GM21381 (cell line): ENCODE results near the gene ASCC1.

Experiments
- ATAC-seq: cut with Tn5 transposase; IDR thresholded peaks from one replicate; pipeline ENCODE4 v1.9.1; 2021; ENCODE audit warnings: mild to moderate bottlenecking, moderate library complexity; ENCODE audit not compliant: unreplicated experiment

ASCC1 gene

GRCh38 chr10:72069751-72070526 lies 146.1 kb downstream of the ASCC1 start:
- ATAC-seq = no peak

GRCh38 chr10:72068901-72069446 lies 147.1 kb downstream of the ASCC1 start:
- ATAC-seq = no peak

- no peak for ATAC-seq
These were observed 147.8 kb downstream of the ASCC1 start for GRCh38 chr10:72068126-72068765.

- ATAC-seq = no peak
These were observed 148.5 kb downstream of the ASCC1 start for GRCh38 chr10:72067463-72068125.

GRCh38 chr10:72066318-72067284 lies 149.5 kb downstream of the ASCC1 start:
- no peak for ATAC-seq

GRCh38 chr10:72065439-72066025 lies 150.5 kb downstream of the ASCC1 start:
- ATAC-seq = no peak

DNA sequence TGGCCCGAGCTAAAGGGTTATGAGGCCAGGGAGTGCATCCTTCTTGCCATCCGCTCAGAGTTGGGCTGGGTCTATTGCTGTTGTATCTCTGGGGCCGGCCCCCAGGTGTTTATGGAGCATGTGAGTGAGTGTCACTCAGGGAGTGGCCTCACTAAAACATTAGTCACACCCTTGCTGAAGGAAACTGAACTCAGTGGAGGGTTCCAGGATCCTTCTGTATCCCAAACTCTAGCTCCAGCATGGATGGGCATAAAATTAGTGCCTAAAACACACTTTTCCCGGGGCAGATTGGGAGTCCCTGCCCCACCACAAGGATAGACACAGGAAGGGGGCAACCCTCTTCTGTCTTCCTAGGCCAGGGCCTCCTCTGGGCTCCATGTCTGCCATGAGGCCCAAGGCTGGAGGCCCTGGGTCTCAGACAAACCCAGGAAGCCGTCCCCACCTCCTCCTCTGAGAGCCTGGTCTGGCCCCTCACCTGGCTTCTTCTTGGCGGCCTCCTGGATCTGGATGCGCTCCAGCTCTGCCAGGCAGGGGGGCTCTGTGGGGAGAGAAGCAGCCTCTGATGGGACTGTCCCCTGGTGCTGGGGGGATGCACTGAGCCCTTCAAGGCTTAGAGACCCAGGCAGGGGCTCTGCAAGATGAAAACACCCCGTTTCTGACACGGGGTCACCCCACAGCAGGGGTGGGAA lies 152.2 kb downstream of the ASCC1 start:
- ATAC-seq = no peak

DNA sequence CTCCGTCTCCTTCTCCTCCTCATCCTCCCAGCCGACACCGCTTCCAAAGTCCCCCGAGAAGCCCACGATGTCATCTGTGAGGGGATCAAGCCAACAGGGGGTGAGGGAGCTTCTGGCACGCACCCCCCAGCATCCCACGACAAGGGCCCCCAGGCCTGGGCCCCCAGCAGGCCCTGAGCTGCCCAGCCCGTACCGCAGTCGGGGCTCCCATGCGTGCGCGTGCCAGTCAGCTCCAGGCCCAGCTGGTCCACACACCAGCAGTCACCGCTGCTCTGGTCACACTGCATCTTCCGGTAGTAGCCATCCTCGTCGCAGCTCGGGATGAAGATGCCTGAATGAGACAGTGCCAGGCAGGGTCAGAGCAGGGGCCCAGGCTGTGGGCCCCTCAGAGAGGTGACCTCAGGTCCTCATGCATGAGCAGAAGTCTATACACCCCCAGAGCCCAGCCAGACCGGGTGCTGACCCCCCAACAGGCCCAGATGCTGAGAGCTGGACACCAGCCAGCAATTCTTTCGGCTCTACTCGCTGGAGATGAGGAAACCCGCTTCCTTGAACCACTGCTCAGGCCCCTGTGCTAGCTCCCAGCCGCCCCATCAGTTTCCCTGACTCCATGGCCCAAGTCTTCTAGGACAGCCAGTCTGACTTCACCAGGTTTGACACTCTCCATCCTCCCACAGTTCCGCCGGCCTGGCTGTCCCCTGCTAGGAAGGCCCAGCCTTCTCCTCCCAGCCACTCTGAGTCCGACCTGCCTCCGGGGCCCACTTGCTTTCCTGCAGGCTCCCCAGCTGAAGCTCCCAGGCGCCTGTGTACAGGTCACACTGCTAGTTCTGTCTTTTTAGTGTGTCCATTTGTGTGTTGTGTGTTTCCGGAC lies 153.0 kb downstream of the ASCC1 start:
- ATAC-seq = no peak

GRCh38 chr10:72062382-72062781 lies 153.7 kb downstream of the ASCC1 start:
- ATAC-seq = no peak

DNA sequence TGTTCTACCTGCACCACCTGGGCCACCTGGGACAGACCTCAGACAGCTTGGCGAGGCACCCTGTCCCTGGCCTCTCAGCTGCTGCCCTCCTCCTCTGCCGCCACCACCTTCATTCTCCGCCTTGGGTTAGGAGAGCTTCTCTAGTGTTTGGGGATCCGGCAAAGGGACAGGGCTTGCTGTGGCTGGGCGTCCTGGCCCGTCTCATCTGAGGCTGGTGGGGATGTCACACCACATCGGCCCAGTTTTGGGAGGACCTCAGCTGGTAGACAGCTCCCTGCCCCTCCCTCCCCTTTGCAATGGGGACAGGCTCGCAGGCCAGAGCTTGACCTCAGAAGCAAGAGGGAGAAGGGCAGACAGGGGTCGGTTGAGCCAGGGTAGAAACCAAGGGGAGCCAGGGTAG lies 154.1 kb downstream of the ASCC1 start:
- ATAC-seq = no peak

GRCh38 chr10:72061491-72061890 lies 154.6 kb downstream of the ASCC1 start:
- ATAC-seq = no peak

GRCh38 chr10:72059843-72060822 lies 155.9 kb downstream of the ASCC1 start:
- ATAC-seq = no peak

- no peak for ATAC-seq
These were observed 156.9 kb downstream of the ASCC1 start for GRCh38 chr10:72058989-72059842.

GRCh38 chr10:72058347-72058898 lies 157.7 kb downstream of the ASCC1 start:
- no peak for ATAC-seq

DNA sequence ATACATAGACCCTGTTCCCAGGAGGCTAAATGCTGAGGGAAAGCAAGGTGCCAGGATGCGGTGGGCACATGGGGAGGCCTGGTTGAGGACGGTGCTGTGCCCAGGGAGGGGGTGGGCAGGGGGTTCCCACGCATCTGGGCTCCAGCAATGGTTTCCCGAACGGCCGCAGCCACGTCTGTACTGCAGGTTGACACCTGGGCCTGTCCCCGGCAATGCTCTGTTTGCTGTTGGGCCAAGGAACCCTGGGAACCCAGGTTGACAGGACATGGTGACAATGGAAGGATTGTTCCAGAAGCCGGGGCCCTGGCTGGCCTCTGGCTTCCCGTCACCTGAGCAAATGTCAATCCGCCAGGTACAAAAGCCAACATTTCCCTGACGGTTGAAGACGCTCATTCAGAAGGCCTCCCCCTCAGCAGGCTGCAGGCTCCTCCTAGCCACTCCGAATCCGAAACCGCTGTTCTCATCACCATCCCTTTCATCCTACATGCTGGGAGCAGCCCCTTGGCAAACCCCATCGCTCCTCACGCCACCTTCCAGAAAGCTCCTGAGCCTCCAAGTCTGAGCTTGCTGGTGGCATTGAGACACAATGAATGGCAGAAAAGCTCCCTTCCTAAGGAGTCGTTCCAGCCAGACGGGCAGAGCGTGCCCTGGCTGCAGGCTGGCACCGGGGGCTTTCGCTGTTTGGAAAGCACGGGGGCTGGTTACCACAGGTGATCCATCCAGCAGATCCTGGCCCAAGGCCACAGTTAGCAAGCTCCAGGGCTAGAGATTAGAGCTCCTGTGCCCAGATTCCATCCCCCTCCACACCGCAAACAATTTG lies 158.9 kb downstream of the ASCC1 start:
- no peak for ATAC-seq
